Measurements from ENCODE around the gene SMURF2. TPM values are rescaled to one million over a fixed set of nuclear protein-coding genes. Genes with fewer than 3 reads are reported as not detected.

SMURF2 gene
- total and polyA plus RNA-seq, 10 of the 15 experiments (the other 5 are each of a cell fraction or from before 2014, with no cell fraction given), result 2.8 to 13.4 (median 7.5) TPM

DNA sequence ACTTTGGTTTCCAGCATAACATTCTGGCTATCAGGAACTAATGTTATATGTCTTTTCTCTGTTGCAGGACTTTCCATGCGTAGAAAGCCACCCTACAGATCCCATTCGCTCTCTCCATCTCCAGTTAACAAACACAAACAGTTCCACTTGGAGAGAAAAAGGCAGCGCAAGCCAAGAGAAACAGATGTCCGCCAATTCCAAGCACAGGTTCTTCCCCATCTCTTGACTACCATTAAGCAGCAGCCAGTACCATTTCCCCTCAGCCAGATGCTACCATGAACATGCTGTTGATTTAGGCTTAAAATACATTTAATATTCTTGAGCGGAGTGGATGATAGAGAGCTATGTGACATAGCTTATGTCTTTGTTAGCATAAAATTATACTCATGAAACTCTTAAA lies 132.9 kb downstream of the SMURF2 start:
- ATAC-seq, result no peak
- BruUV-seq (replicated peaks), result no TSS peak
- Histone ChIP-seq H3K36me3 (ENCODE audit: control insufficient read depth in 2 of 2, insufficient read depth in 2 of 2, low read length in 1 of 2) (peaks cover 10 to 57% of the 10 kb centered on the region in 2 experiments), H3K79me2 (ENCODE audit: control insufficient read depth, insufficient read depth, low read length) (no peaks in the 10 kb centered on the region), H3K9me3 (replicated peaks; ENCODE audit: control insufficient read depth, insufficient read depth, low read length) (no peaks in the 10 kb centered on the region), H3K9ac (ENCODE audit: control insufficient read depth, insufficient read depth, low read length) (no peak overlapping the region), H2AFZ (ENCODE audit: control insufficient read depth, low read depth, low read length) (no peak overlapping the region), H3K27me3 (replicated peaks in 1 of 2; ENCODE audit: control insufficient read depth in 2 of 2, insufficient read depth in 2 of 2, low read length in 1 of 2) (no peaks in the 10 kb centered on the region), H3K4me1 (ENCODE audit: control insufficient read depth, insufficient read depth, low read length) (no peaks in the 10 kb centered on the region), H4K20me1 (ENCODE audit: control insufficient read depth, insufficient read depth) (no peaks in the 10 kb centered on the region), H3K27ac (ENCODE audit: control insufficient read depth, insufficient read depth) (no peak overlapping the region), H3K4me2 (ENCODE audit: control insufficient read depth, insufficient read depth) (no peak overlapping the region), H3K4me3 (no peak overlapping the region)
- no peak for TF ChIP-seq CHD2 (IDR thresholded peaks at IDR 0.05; ENCODE audit: borderline replicate concordance, low read depth, low read length)
- TF ChIP-seq JUNB (IDR thresholded peaks at IDR 0.05), result no peak
- TF ChIP-seq ZNF622 (IDR thresholded peaks at IDR 0.05), result no peak
- TF ChIP-seq, protein P1, sequence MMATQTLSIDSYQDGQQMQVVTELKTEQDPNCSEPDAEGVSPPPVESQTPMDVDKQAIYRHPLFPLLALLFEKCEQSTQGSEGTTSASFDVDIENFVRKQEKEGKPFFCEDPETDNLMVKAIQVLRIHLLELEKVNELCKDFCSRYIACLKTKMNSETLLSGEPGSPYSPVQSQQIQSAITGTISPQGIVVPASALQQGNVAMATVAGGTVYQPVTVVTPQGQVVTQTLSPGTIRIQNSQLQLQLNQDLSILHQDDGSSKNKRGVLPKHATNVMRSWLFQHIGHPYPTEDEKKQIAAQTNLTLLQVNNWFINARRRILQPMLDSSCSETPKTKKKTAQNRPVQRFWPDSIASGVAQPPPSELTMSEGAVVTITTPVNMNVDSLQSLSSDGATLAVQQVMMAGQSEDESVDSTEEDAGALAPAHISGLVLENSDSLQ (IDR thresholded peaks at IDR 0.05), result no peak
- TF ChIP-seq IKZF2 (IDR thresholded peaks at IDR 0.05), result no peak
- TF ChIP-seq POLR2A (IDR thresholded peaks at IDR 0.05; ENCODE audit: low read depth, low read length), result no peak
- no peak for TF ChIP-seq SP1 (IDR thresholded peaks at IDR 0.05; ENCODE audit: low read depth, low read length)
- no peak for TF ChIP-seq PML (IDR thresholded peaks at IDR 0.05; ENCODE audit: low read length)
- TF ChIP-seq MTA3 (IDR thresholded peaks at IDR 0.05; ENCODE audit: borderline replicate concordance, low read length), result no peak
- TF ChIP-seq SIX5 (IDR thresholded peaks at IDR 0.05; ENCODE audit: low read depth, low read length, severe bottlenecking), result no peak
- TF ChIP-seq SMAD5 (IDR thresholded peaks at IDR 0.05; ENCODE audit: low read depth), result no peak
- TF ChIP-seq TBL1XR1 (IDR thresholded peaks at IDR 0.05; ENCODE audit: low read depth, low read length), result no peak
- TF ChIP-seq HDGF (IDR thresholded peaks at IDR 0.05), result no peak
- no peak for TF ChIP-seq RUNX3 (IDR thresholded peaks at IDR 0.05; ENCODE audit: low read length)
- no peak for TF ChIP-seq TARDBP (IDR thresholded peaks at IDR 0.05; ENCODE audit: borderline replicate concordance)
- ChIA-PET CTCF (interaction anchor here (1.2 to 1.4 kb wide), 2 partner anchors 120 to 207 kb away, joined by 4 read pairs; no protein-coding TSS in a partner anchor), SMC1A (ENCODE audit: uncharacterized antibody, unreplicated experiment) (interaction anchor here (2.3 kb wide), 1 partner anchor 110 kb away, joined by 9 read pairs; no protein-coding TSS in a partner anchor), POLR2A (no interaction called here), RAD21 (ENCODE audit: unreplicated experiment) (no interaction called here)
- no peak for FAIRE-seq
- DNase-seq (ENCODE audit: low read depth, low spot score), result no peak
- WGBS (ENCODE audit: insufficient coverage, insufficient replicate concordance, low lambda C conversion rate, missing lambda C conversion rate), result 100% methylated on average over 5 of the region's 5 CpGs
- intact Hi-C loops (cut with micrococcal nuclease; ENCODE audit: unreplicated experiment), result no loop called here
- in situ Hi-C loops (cut with MboI), result no loop called here
